H54 (cell line): ENCODE results near the gene DOCK4.

Experiments
- DNase-seq: peaks from one replicate; pipeline ENCODE4 v3.0.0; 2011; ENCODE audit warnings: low spot score, mixed read lengths; ENCODE audit not compliant: insufficient read length
- FAIRE-seq: peaks from 3 replicates; lab custom pipeline; 2011; peaks lifted over from hg19 to GRCh38; lab: Jason Lieb, UNC
- POLR2A ChIP-seq: IDR thresholded peaks from 2 replicates; pipeline ENCODE4 v1.6.1; 2011; ENCODE audit warnings: low read depth, mild to moderate bottlenecking, low read length

Gene DOCK4

DNA sequence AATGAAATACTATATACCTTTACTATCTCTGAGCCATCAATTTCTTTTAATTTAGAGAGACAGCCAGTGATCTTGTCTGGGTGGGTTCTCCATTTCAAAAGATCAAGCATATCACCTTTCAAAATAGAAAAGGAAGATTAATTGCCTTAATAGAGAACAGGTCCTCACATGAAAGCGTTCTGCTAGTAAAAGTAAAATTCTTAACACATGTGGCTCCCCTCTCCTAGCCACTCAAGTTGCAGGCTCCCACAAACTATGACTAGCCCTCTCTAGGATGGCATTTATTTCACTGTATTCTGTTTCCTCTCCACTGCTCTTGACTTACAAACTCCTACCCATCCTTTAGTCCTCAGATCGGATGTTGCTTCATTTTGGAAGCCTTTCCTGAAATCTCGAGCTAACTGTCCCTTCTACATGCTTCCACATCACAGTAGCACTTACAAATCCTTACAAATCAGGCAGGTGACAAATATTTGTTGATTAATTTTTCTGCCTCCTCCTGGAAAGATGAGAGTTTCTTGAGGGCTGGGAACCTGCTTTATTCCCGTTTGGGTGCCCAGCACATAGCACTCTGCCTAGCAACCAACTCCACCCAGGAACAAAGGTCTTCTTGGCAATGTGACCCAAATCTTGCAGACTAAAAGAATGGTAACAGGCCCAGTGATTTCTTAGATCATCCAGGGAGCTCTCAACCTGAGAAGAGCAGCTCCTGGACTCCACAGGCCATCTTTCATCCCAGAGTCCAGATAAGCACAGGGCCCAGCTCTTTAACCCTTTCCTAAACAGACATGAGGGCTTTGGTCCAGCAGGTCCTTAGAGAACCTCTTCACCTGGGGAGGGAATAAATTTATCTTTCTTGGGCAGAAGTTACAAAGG is 333.5 kb downstream of the DOCK4 start:
- FAIRE-seq (no peak), DNase-seq (no peak)
- TF ChIP-seq POLR2A, result no peak

DNA sequence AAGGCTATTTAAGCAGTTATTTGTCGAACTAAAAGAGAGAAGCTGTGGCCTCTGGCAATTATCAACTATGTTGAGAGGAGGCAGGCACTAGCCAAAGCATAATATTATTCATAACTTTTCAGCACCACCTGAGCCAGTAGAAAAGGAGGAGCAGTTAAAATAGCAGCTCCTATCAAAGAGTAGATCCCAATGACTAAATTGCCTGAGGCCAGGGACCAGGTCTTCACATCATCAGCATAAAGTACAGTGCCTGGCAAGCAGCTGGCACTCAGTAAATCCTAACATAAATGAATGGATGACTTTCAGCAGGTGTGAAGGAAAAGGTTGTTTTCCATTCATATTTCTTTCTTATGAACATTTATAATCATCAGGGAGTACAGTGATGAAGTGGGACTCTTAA is 334.9 kb downstream of the DOCK4 start:
- no peak for DNase-seq
- FAIRE-seq, result no peak
- TF ChIP-seq POLR2A, result no peak

- no peak for DNase-seq
- no peak for FAIRE-seq
- TF ChIP-seq POLR2A, result no peak
Measured at GRCh38 chr7:111869280-111869679, 336.9 kb downstream of the DOCK4 start.

DNA sequence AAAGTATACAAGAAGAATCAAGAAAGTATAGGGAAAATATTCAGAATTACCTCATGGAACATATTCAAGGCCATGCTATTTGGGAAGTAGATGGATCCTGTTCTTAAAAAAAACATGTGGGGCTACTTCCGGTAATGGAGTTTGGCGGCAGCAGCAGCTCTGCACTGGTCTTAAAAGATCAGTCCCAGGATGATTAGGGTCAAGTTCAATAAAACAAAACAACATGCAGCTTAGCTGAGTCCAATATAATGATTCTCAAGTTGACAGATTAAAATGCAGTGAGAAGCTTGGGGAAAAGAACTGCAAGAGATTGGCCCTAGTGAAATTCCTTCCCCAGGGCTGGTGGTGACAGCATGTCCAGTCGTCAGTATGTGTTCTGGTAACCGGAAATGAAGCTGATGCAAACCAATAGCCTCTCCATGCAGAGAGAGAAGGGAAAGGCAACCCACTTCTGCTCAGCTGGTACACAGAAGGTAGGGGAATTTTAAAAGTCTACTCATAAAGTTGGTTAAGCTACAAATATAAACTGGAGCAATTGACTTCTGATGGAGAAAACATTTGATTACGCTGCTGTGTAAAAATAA is 338.8 kb downstream of the DOCK4 start:
- TF ChIP-seq POLR2A, result no peak
- FAIRE-seq, result no peak
- no peak for DNase-seq

DNA sequence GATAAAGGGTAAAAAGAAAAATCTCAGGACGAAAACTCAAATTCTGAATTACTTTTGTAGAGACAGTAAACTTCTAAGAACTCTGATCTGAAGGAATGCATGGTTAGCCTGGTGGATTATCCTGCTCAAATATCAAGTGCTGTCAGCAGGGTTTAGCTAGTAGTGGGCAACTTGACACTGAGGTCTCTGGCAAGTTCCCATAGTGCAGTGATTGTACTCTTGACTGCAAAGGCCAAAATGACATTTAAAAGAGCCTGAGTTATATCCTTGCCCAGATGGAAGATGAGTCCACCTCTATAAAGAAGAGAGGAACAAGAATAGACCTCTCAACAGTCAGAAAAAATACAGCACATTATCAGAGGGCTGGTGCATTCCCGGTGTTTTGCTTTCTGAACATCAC is 339.4 kb downstream of the DOCK4 start:
- DNase-seq (no peak), FAIRE-seq (no peak)
- TF ChIP-seq POLR2A, result no peak

GRCh38 chr7:111865430-111865829 is 340.8 kb downstream of the DOCK4 start:
- DNase-seq, result no peak
- TF ChIP-seq POLR2A, result no peak
- FAIRE-seq, result no peak

GRCh38 chr7:111864291-111864976 is 341.8 kb downstream of the DOCK4 start:
- no peak for DNase-seq
- FAIRE-seq, result no peak
- no peak for TF ChIP-seq POLR2A

- FAIRE-seq, result no peak
- no peak for TF ChIP-seq POLR2A
- DNase-seq, result no peak
Measured at GRCh38 chr7:111863269-111863668, 342.9 kb downstream of the DOCK4 start.

GRCh38 chr7:111860248-111860647 is 346.0 kb downstream of the DOCK4 start:
- DNase-seq (no peak), FAIRE-seq (no peak)
- no peak for TF ChIP-seq POLR2A

DNA sequence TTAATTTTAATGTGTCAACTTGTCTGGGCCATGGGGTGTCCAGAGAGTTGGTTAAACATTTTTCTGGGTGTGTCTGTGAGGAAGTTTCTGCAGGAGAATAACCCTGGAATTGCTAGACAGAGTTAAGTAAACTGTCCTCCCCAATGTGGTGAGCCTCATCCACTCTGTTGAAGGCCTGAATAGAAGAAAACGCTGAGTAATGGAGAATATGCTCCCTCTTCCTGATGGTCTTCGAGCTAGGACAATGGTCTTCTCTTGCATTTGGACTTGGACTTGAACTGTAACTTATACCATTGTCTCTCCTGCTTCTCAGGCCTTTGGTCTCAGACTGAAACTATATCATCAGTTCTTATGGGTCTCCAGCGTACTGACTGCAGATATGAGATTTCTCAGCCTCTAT is 347.9 kb downstream of the DOCK4 start:
- DNase-seq (no peak), FAIRE-seq (no peak)
- TF ChIP-seq POLR2A, result no peak

DNA sequence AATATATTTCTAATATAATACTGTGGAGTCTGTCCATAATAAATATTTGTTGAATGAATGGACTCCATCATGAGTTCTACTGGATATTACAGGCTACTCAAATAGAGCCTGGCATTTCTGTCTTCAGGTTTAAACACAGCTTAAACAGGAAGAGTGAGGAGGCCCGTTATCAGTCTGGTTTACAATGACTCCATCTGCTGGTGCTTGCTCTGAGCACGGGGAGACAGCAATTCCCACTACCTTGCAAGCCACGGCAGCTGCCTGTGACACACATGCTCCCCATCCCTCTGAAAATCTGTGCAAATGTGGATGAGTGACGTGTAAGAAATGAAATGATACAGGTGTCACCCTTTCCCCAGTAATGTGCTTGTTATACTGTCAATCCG is 350.4 kb downstream of the DOCK4 start:
- no peak for TF ChIP-seq POLR2A
- FAIRE-seq (no peak), DNase-seq (no peak)

DNA sequence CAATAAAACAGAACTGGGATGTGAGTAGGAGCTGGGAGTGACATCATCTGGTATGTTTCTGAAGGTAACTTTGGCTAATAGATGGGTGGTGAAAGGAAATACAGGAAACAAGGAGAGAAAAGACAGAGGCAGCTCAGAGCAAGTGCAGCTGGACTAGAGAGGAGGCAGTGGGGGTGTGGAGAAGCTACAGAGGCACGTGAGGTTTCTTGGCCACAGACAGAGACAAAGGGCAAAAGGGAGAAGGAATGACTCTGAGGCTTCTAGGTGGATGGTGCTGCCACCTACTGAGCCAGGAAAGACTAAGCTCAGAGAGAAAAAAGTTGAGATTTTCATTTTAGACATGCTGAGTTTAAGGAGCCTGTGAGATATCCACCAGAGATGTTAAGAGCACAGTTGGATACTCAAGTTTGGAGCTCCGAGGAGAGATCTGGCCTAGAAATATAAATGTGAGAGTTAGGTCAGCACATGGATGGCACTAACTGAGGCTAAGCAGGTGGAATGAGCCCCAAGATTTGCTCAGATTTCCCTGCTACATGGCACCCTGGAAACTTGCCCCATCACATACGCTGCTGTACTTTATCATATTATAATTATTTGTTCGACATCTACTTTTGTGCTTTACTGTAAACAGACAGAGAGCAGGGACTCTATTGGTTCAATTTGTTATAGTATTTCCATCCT is 350.9 kb downstream of the DOCK4 start:
- peak; percentile 32 for DNase-seq
- no peak for TF ChIP-seq POLR2A
- FAIRE-seq, result peak; percentile 27

DNA sequence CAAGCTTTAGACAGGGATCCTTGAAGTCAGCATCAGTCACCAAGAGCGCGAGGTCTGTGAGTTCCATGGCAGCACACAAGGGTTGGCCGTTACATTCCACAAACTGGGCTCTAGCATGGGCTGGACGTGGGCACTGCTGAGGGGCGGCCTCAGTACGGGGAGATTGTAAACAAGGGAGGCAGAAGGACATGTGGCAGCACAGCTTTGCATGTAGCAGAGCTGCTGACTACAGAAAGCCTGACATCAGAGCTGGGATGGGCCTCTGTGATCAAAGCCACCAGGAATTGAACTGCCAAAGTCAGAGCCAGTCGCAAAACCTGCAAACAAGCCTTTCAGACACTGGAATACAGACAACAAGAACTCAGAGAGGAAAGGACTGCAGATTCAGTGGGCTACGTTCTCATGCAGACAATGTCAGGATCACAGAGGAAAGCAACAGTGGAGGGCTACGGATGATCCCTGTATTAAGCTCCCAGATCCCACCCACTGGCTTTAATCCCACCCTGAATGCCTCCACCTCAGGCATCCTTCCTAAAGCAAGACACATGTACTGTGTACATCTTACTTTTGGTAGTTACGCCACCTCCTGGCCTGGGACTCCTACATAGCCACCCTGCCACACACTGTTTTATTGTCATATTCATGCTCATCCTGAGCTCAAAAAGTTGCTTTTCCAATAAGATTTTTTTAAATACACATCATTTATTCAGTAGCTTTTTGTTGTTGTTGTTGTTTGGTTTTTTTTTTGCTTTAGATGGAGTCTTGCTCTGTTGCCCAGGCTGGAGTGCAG is 352.8 kb downstream of the DOCK4 start:
- DNase-seq (no peak), FAIRE-seq (no peak)
- TF ChIP-seq POLR2A, result no peak
